Measurements from ENCODE around the gene ISM1. TPM values are rescaled to one million over a fixed set of nuclear protein-coding genes. Genes with fewer than 3 reads are reported as not detected.

ISM1 gene
- total and polyA plus RNA-seq, 3 donors from 2014 or later = 0.50 to 1.3 (median 0.55) TPM

DNA sequence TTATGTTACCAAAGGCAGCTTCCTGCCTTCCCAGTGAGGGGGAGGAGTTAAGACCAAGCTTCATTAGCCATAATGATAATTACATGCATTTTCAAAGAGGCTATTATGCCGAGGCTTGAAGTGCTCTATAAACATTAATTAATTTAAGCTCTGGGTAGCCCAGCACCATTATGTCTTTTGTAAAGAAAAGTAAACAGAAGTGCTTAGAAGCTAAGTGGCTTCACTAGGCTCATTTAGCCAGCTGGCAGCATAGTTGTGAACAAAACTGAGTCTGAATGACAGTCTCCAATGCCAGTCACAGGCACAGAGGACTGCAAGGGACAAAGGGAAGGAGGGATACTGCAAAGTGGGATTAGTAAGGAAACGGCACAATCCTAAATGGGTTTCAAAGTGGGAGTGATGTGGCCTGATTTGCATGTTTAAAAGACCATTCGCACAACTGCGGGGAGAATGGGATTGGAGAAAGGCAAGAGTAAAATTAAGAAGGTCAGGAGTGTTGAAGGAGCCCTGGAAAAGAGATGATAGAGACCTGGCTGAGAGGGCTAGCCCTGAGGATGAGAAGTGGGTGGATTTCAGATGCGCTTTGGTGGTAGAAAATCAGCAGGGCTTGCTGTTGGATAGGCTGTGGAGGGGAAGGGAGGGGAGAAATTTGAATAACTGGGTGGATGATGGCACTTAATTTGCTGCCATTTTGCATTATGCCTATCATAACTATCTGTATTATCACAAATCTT lies 20.1 kb upstream of the ISM1 start:
- H3K36me3 ChIP-seq (ENCODE audit: low read depth, missing control alignments) = no peaks in the 10 kb centered on the region
- no peaks in the 10 kb centered on the region for H3K27me3 ChIP-seq
- WGBS, 2 donors = 59% methylated on average over 5 of the region's 5 CpGs
- no peak overlapping the region for H3K4me3 ChIP-seq
- TF ChIP-seq POLR2A (IDR thresholded peaks at IDR 0.05) = no peak
- TF ChIP-seq, protein P1, sequence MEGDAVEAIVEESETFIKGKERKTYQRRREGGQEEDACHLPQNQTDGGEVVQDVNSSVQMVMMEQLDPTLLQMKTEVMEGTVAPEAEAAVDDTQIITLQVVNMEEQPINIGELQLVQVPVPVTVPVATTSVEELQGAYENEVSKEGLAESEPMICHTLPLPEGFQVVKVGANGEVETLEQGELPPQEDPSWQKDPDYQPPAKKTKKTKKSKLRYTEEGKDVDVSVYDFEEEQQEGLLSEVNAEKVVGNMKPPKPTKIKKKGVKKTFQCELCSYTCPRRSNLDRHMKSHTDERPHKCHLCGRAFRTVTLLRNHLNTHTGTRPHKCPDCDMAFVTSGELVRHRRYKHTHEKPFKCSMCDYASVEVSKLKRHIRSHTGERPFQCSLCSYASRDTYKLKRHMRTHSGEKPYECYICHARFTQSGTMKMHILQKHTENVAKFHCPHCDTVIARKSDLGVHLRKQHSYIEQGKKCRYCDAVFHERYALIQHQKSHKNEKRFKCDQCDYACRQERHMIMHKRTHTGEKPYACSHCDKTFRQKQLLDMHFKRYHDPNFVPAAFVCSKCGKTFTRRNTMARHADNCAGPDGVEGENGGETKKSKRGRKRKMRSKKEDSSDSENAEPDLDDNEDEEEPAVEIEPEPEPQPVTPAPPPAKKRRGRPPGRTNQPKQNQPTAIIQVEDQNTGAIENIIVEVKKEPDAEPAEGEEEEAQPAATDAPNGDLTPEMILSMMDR (IDR thresholded peaks at IDR 0.05) = no peak
- DNase-seq = no peak
- H3K4me1 ChIP-seq = no peaks in the 10 kb centered on the region
- H3K27ac ChIP-seq = no peak overlapping the region
- intact Hi-C loops (cut with DNase I; ENCODE audit: low total_unique reads) = no loop called here
- H3K9me3 ChIP-seq = no peaks in the 10 kb centered on the region

DNA sequence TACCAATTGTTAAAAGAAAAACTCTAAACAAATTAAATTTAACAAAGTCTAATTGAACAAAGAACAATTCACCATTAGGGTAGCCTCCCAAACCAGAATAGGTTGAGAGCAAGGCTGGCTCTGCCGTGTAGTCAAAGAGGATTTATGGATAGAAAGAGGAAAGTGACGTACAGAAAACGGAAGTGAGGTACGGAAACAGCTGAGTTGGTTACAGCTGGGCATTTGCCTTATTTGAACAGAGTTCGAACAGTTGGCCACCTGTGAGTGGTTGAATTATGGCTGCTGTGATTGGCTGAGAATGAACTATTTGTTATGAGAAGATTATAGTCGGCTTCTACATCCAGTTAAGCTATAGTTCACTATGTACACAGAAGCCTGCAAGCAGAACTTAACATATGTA lies 18.5 kb upstream of the ISM1 start:
- Histone ChIP-seq H3K9me3 (no peaks in the 10 kb centered on the region), H3K27me3 (no peaks in the 10 kb centered on the region), H3K27ac (no peak overlapping the region), H3K4me3 (no peak overlapping the region), H3K36me3 (ENCODE audit: low read depth, missing control alignments) (no peaks in the 10 kb centered on the region), H3K4me1 (no peaks in the 10 kb centered on the region)
- no peak for TF ChIP-seq POLR2A (IDR thresholded peaks at IDR 0.05)
- TF ChIP-seq, protein P1 (IDR thresholded peaks at IDR 0.05) = no peak
- intact Hi-C loops (cut with DNase I; ENCODE audit: low total_unique reads) = no loop called here
- no peak for DNase-seq
- 50 to 56% methylated on average over 6 of the region's 6 CpGs for WGBS, 2 donors

DNA sequence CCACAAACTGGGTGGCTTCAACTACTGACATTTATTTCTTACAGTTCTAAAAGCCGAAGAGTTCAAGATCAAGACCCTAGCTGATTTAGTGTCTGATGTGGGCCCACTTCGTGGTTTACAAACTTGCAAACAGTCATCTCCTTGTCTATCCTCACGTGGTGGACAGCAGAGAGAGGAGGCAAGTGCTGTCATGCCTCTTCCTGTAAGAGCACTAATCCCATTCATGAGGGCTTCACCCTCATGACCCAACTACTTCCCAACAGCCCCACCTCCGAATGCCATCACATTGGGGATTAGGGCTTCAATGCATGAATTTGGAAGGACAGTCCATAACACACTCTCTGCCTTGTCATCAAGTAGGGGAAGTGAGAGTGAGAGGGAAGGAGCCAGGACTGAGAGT lies 15.6 kb upstream of the ISM1 start:
- Histone ChIP-seq H3K9me3 (no peaks in the 10 kb centered on the region), H3K4me3 (no peak overlapping the region), H3K27me3 (no peaks in the 10 kb centered on the region), H3K4me1 (no peaks in the 10 kb centered on the region), H3K27ac (no peak overlapping the region), H3K36me3 (ENCODE audit: low read depth, missing control alignments) (no peaks in the 10 kb centered on the region)
- intact Hi-C loops (cut with DNase I; ENCODE audit: low total_unique reads) = no loop called here
- WGBS, 2 donors = 83 to 94% methylated on average over 4 of the region's 4 CpGs
- no peak for TF ChIP-seq POLR2A (IDR thresholded peaks at IDR 0.05)
- TF ChIP-seq, protein P1 (IDR thresholded peaks at IDR 0.05) = no peak
- DNase-seq = no peak

DNA sequence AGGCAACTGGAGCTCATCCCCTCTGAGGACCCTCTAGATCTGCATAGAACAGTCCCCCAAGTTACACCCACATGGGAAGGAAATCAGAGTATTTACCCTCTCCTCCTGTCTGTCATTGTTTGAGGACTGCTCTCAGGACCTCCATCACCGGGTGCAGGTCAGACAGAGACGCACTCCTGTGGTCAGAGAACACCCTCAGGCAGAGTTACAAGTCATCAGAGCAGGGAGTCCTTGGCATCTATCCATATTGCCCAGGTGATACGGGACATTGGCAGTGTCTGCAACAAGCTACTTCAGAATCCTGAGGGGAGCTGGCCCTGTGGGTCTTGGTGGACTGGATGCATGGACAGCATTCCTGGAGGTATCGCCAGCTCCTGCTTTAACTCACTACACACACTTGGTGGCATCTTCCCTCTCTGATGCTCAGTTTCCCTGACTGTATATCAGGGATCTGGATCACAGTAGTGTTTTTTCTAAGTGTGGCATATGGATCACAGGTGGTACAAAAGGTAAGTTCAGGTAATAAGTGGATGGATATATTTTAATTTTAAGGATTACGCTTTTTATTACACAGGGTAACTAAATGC lies 15.1 kb upstream of the ISM1 start:
- WGBS, 2 donors = 79 to 99% methylated on average over 4 to 5 of the region's 5 CpGs
- no peaks in the 10 kb centered on the region for H3K36me3 ChIP-seq (ENCODE audit: low read depth, missing control alignments)
- no peaks in the 10 kb centered on the region for H3K27me3 ChIP-seq
- H3K4me3 ChIP-seq = no peak overlapping the region
- DNase-seq = no peak
- intact Hi-C loops (cut with DNase I; ENCODE audit: low total_unique reads) = no loop called here
- no peak overlapping the region for H3K27ac ChIP-seq
- no peaks in the 10 kb centered on the region for H3K9me3 ChIP-seq
- TF ChIP-seq, protein P1 (IDR thresholded peaks at IDR 0.05) = no peak
- TF ChIP-seq POLR2A (IDR thresholded peaks at IDR 0.05) = no peak
- H3K4me1 ChIP-seq = no peaks in the 10 kb centered on the region

DNA sequence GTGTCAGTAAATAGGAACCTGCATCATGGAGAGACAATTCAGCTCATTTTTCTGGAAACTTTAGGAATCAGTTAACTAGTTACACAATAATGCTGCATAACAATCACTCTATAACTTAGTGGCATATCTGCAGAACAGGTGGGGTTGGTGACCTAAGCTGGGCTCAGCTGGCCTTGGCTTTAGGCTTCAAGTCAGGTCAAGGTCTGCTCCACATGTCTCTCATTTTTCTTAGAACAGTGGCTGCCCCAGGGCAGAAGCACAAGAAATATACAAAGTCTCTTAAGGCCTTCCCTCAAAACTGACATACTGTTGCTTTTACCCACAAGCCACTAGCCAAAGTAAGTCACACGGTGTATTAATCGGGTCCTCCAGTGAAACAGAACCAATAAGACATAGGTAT lies 14.1 kb upstream of the ISM1 start:
- Histone ChIP-seq H3K4me3 (no peak overlapping the region), H3K36me3 (ENCODE audit: low read depth, missing control alignments) (no peaks in the 10 kb centered on the region), H3K27me3 (no peaks in the 10 kb centered on the region), H3K4me1 (no peaks in the 10 kb centered on the region), H3K27ac (no peak overlapping the region), H3K9me3 (no peaks in the 10 kb centered on the region)
- no peak for DNase-seq
- no peak for TF ChIP-seq POLR2A (IDR thresholded peaks at IDR 0.05)
- TF ChIP-seq, protein P1 (IDR thresholded peaks at IDR 0.05) = no peak
- 92 to 97% methylated on average over 2 of the region's 2 CpGs for WGBS, 2 donors
- intact Hi-C loops (cut with DNase I; ENCODE audit: low total_unique reads) = no loop called here
